Occipital lobe (tissue), 2 donors: ENCODE measurements around the gene POLE4. TPM values are rescaled to one million over a fixed set of nuclear protein-coding genes. Genes with fewer than 3 reads are reported as not detected.

ENCODE experiments used
- DNase-seq: peaks from one replicate; lab custom pipeline; 2025; lab: John Stamatoyannopoulos, UW
- total RNA-seq: library from RNA; depleted of rRNA; stranded (reverse); fragments of >200 nt; gene quantifications from one replicate; pipeline ENCODE4 v1.2.3, GENCODE V29; 2014

The POLE4 gene
- total RNA-seq, 1 donor from 2014 or later: 16.5 TPM

DNA sequence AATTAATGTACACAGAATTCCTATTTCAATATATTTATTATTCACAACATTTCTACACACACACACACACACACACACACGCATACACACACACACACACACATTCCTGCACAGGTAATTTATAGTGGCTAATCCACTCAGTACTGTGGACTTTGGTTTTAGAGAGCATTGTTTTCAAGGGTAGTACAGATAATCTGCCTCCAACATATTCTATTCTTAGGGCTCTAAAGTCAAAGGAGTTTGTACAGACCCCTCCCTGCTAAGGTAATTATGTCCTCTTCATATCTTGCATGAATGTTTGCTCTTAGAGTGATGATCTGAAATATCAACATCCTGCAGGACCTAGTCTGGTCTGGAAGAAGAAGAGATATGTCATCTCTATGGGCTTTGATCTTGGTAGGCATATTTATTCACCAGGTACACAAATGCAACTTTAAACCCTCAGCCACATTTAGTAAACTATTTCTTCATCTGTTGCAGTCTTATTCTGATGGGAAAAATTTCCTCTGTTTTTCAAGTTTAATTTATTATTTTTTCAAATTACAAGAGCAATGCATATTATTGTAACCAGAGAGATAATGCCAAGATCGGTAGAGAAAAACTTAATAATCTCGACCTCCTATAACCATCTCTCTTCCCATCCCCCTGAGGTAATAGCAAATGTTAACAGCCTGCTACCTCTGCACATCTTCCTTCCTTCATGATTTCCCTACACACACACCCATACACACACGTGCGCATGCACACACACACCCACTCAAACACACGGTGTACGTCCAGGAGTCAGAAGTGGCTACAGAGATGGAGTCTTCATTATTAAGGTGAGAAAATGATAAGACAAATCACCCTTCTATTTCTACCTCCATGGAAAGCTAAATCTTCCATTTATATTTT is 18.3 kb upstream of the POLE4 start:
- DNase-seq: no peak

DNA sequence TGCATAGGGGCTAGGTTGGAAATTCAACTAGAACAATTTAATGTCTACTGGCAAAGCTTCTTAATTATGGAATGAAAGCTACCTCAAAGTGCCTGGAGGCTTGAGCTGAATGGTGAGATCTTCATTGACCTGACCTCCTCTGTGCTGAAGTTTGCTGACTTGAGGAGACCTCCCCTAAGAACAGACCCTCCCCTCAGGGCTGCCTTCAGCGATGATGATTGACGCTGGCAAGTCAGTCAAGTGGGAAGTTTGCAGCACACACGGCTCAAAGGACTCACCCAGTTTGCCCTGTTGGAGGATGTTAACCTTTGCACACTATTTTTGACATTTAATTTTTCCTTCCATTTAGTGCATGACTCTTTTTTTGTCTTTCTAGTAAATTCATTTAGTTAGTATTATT is 17.2 kb upstream of the POLE4 start:
- DNase-seq: no peak

DNA sequence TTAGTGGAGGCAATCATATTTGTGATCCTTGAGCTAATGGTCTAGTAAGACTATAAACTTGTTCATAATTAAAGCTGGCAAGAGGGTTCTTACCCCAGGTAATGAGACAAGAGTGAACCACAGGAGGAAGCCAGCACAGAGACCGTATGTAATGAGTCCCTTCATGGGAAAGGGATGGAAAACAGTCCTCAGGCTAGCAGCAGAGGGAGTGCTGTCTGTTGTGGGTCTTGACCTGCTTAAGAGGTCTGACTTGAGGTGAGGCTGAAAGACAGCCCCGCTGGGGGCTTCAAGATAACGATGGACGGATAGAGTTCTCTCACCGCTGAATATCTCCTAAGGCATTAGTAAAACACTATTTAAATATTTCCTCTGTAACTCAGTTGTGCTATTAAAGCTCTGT is 16.2 kb upstream of the POLE4 start:
- no peak for DNase-seq

DNA sequence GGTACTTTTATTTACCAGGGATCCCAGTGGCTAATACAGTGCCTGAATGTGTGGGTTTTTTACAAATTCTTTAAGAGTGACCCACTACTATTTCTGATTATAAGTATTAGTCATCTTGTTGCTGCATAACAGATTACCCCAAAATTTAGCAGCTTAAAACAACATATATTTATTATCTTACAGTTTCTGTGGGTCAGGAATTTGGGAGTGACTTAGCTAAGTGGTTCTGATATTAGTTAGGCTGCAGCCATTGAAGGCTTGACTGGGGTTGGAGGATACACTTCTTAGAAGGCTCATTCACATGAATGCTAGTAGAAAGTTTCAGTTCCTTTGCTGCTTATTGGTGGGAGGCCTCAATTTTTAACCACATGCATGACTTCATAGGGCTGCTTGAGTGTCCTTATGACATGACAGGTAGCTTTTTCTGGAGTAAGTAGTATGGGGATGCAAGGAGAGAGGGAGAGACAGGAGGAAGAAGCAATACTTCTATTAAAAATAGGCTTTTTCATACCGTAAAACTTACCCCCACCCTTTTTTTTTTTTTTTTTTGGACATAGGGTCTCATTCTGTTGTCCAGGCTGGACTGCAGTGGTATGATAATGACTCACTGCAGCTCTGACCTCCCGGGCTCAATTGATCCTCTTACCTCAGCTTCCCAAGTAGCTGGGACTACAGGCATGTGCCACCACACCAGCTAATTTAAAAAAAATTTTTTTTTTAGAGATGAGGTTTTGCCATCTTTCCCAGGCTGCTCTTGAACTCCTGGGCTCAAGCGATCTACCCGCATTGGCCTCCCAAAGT is 13.3 kb upstream of the POLE4 start:
- no peak for DNase-seq

DNA sequence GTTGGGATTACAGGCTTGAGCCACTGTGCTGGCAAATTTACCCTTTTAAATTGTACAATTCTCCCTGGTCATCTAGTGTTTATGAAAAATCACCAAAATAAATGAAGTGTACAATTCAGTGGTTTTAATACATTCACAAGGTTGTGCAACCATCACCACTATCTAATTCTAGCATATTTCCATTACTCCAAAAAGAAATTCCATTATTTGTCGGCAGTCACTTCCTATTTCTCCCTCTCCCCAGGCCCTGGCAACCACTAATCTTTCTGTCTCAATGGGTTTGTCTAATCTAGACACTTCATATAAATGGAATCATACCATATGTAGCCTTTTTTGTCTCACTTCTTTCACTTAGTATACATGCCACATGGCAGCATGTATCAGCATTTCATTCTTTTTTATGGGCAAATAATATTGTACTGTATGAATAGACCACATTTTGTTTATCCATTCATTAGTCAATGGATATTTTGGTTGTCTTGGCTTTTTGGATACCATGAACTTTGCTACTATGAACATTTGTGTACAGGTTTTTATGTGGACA is 12.6 kb upstream of the POLE4 start:
- no peak for DNase-seq

DNA sequence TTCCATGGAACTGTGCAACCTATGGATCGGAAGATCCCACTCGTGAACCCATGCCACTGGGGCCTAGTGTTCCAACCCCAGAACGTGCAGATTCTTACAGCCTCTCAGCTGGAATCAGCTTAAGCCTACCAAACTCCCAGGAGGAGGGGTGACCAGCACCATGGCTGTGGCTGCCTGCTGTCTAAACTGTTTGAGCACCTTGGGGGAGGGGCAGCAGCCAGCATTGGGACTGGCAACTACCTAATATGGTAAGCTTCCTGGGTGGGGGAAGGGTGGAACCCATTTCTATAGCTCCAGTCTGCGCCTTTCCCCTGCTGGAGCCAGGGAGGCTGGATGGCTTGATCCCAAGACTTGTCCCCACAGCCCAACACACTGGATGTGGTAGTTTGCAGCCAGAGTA is 10.7 kb upstream of the POLE4 start:
- DNase-seq: no peak

DNA sequence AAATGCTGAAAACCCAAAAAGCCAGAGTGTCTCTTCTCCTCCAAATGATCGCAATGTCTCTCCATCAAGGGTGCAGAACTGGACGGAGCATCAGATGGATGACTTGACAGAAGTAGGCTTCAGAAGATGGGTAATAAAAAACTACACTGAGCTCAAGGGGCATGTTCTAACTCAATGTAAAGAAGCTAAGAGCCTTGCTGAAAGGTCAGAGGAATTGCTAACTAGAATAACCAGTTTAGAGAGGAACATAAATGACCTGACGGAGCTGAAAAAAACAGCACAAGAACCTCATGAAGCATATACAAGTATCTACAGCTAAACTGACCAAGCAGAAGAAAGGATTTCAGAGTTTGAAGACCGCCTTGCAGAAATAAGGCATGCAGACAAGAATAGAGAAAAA is 9.7 kb upstream of the POLE4 start:
- no peak for DNase-seq

DNA sequence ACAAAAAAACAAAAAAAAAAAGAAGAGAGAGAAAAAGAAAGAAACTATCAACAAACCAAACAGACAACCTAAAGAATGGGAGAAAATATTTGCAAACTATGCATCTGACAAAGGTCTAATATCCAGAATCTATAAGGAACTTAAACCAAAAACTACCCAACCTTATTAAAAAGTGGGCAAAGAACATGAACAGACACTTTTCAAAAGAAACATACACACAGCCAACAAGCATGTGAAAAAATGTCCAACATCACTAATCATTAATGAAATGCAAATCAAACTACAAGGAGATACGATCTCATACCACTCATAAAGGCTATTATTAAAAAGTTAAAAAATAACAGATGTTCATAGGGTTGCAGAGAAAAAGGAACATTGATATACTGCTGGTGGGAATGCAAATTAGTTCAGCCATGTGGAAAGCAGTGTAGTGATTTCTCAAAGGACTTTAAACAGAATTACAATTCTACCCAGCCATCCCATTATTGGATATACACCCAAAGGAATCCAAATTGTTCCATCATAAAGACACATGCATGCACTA is 7.2 kb upstream of the POLE4 start:
- DNase-seq: no peak

DNA sequence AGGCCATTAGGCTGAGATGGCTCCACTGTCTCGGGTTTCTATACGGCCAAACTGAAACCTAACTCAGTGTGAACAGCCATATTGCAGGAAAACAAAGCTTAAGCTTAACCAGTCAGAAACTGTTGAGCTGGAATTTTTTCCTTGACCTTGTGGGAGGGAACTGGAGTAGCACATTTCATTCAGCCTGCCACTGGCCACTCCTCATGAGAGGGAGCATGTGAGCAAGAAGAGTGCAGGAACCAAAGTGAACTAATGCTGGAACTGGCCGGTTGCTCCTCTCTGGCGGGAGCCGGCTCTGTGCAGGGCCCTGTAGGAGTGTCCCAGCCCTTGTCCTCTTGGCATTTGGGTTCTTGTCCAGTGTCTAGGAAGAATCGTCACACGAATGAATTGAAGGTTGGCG is 5.9 kb upstream of the POLE4 start:
- DNase-seq: no peak

DNA sequence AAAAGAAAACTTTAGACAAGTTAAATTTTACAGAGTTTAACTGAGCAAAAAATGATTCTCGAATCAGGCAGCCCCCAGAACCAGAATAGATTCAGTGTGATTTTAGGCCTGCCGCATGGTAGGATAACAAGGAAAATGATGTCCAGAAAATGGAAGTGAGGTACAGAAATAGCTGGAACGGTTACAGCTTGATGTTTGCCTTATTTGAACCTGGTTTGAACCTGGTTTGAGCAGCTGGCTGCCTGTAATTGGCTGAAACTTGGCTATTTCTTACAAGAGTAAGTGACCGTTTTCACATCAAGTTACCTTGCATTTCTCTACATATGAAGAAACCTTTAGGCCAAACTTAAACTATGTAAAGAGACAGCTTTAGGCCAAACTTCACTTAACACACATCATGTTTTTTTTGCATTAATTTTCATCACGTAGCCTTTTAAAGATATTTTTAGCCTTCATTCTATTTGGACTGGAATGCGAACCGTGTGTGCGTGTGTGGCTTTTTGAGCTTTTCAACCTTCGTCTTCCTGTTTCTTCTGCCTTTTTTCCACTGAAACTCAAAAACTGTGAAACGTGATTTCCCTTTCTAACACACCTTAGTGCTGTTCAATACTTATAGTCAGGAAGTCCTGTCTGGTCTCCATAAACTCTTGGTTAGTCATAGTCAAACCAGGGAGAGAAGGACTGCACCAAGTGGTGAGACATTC is 4.5 kb upstream of the POLE4 start:
- no peak for DNase-seq

DNA sequence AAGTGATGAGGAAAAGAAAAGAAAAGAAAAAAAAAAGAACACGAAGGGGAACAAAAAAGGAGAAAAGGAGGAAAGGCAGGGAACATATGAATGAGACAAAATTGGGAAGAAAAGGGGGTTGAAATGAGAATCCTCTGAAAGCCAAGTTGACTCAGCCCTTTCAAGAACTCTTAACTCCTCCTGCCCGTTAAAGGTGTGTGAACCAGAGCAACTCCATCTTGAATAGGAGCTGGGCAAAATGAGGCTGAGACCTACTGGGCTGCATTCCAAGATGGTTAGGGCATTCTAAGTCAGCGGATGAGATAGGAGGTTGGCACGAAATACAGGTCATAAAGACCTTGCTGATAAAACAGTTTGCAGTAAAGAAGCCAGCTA is 4.0 kb upstream of the POLE4 start:
- DNase-seq: no peak

DNA sequence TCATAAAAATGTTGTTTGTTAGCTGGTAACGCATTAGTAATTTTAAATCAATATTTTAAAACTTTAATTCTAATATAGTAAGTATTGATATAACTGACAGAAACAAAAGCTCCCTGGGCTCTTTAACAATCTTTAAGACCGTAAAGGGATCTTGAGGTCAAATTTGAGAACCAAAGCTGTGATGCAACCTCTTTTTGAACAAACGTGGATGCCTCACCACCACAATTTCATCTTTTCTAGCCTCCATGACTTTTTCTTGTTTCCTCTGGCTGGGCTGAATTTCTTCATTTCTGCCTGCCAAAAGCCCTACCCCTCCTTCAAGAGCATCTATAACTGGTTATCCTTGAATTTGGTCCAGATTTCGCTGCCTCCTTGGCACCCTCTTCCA is 563 bp upstream of the POLE4 start:
- DNase-seq: no peak

DNA sequence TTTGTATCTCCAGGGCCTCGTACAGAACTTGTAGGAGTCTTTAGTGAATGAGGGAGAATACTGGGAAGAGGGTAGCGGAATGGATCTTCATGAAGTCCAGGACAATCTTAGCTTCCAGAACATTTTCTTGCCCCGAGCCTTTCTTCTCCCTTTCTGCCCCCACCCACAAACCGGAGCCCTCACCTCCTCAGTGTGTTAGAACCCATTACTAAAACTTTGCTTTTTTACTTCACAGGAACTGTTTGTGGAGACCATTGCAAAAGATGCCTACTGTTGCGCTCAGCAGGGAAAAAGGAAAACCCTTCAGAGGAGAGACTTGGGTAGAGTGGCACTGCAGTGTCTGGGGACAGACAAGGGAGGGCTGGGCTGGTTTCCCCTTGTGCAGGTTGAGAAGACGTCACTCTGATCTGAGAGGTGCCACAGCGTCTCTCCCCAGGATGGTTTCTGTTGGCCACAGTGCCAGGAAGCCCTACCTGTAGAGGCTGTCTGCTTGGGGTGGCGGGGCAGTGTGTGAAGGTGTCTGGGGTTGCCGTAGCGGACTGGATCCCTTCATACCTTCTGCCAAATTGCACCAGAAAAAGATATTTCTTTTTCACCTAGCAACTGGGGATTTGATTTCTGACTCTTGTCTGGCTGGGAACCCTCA is 786 bp downstream of the POLE4 start:
- no peak for DNase-seq

DNA sequence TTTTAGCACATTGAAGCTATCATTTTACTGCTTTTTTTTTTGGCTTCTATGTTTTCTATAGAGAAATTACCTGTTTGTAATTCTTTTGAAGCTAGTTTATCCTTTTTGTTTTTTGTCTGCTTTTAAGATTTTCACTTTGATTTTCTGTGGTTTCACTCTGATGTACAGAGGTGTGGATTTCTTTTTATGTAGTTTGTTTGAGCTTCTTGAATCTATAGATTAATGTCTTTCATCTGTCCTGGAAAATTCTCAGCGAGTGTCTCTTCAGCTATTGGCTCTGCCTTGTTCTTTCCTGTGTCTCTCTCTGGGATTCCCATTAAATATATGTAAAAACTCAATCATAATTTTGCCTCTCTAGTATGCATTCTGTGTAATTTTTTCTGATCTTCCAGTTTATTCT is 8.4 kb downstream of the POLE4 start:
- no peak for DNase-seq

DNA sequence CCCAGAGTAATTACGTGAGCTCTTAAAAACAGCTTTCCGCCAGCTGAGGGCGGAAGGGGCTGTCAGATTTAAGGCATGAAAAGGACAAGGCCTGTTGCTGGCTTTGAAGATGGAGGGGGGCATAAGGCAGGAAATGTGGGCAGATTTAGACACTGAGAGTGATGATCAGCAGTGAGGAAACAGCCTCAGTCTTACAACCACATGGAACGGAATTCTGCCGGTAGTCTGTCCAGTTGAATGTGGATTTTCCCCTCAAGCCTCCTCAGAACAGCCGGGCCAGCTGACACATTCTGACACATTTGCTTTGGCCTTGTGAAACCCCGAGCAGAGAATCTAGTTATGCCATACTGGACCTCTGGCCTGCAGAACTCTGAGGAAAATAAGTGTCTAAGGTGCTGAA is 16.6 kb downstream of the POLE4 start:
- no peak for DNase-seq

DNA sequence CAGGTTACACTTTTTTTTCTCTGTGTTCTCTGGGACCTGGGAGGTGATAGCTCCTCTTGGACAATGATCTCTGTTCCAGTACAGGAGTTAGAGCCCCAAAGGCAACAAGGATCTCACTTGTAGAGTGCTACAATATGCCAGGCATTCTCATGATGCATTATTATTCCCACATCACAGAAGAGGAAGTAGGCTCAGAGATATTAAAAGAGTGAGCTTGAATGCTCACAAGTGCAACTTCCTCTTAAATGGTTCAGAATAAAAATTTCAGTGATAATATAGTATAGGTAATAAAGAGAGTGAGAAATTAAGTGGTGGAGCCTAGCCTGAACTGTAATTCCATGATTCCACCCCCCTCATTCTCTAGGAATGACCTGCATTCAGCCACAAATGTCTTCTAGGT is 21.4 kb downstream of the POLE4 start:
- DNase-seq: no peak

DNA sequence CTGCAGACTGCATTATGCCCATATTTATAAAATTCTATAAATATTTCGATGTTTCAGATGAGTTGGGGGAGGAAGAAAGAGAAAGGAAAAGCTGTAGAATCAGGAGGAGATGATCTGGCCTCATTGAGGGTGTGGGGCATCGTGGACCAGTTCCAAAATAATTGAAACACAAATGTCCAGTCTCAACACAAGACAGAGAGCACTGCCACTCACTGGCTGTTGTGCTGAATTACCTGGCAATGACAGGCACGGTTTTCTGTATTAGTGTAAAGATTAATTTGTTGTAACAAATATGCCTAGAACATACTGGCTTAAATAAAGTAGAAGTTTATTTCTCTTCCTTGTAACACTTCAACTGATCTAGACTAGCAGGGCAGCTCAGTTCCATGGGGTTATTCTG is 24.1 kb downstream of the POLE4 start:
- no peak for DNase-seq

DNA sequence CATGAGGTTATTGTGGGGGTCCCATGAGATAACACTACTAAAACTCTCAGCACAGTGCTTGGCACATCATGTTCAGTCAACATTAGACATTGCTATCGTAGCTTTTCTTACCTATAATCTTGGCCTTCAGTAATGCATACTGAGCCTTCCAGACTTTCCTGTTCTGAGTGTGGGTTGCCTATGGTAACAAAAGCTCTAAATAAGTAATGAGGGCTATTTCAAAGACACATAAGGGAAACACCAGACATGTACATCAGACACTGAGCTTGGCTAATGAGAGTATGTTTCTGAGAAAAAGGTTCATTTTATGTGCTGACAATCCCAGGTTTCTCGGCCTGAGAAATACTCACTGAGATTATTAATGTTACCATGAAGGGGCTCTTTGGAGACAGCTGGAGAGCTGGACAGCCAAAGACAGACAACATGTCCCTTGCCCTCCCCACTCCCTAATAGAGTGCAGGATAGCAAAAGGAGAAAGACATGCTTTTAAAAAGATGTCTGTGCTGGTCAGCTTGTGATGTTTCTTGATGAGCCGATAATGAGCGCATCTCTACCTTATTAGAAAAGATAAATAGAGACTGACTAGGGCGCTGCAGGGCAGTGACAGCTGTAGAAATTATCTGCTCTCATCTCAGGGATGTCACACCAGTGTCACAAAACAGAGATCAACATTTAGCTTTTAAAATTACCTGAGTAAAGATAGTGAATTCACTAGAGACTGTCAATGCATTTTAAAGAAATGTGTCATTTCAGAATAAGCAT is 25.4 kb downstream of the POLE4 start:
- DNase-seq: no peak

DNA sequence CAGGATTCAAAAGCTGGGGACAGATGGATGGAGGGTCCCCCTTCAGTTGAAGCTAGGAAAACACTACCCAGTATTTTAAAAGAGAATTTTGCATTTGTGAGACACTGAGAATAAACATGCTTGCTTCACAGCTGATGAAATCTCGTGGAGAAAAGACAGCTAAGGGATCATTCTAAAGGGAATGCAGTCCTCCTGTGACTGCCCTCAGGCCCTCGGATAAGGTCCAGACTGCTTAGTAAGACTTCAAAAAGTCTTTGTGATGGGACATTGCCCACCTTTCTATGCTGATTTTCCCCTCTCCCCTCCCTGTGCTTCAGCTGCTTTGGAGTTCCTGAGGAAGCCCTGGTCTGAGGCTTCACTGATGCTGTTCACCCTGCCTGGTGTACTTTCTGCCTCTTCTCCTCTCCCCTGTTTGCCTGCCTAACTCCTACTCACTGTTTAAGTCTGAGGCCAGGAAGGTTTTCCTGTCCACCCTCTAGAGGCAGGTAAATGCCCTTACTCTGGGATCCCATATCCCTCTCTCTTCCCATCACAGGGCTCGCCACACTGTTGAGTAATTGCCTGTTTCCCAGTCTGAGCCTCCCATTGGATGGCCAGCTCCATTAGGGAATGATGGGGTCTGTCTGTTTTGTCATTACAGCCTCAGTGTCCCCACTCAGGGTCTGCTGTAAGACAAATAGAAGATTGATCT is 26.6 kb downstream of the POLE4 start:
- DNase-seq: no peak
